Naive B cell (primary cell): ENCODE results near the gene SLC27A4. TPM values are rescaled to one million over a fixed set of nuclear protein-coding genes. Genes with fewer than 3 reads are reported as not detected.

ENCODE experiments used
- ATAC-seq, 2 donors: fragments of 150-1000 bp; cut with Tn5 transposase; 2 replicates each; pipeline ENCODE4 v1.10.0; 2021; ENCODE audit warnings: low read depth in 2 of 2, mild to moderate bottlenecking in 2 of 2, moderate library complexity in 2 of 2
- DNase-seq: peaks from one replicate; pipeline ENCODE4 v3.0.0; 2022
- H3K27ac Mint-ChIP-seq, 6 donors: one replicate each; pipeline ENCODE4 v1.8.0; 2020 to 2022; ENCODE audit warnings: mild to moderate bottlenecking in 6 of 6, mixed read lengths in 6 of 6, moderate library complexity in 5 of 6, inconsistent platforms in 2 of 6
- H3K27me3 Mint-ChIP-seq, 3 donors: one replicate each; pipeline ENCODE4 v1.8.0; 2021 to 2022; ENCODE audit warnings: mixed read lengths in 3 of 3, mild to moderate bottlenecking in 1 of 3
- H3K36me3 Mint-ChIP-seq, 2 donors: one replicate each; pipeline ENCODE4 v1.8.0; 2020 to 2022; ENCODE audit warnings: mixed read lengths in 2 of 2, inconsistent platforms in 1 of 2, mild to moderate bottlenecking in 1 of 2
- H3K4me1 Mint-ChIP-seq, 3 donors: one replicate each; pipeline ENCODE4 v1.8.0; 2020 to 2022; ENCODE audit warnings: mixed read lengths in 3 of 3, inconsistent platforms in 1 of 3, mild to moderate bottlenecking in 1 of 3, moderate library complexity in 1 of 3
- H3K4me3 Mint-ChIP-seq, 8 donors: one replicate each; pipeline ENCODE4 v1.8.0; 2020 to 2022; ENCODE audit warnings: mild to moderate bottlenecking in 8 of 8, mixed read lengths in 8 of 8, moderate library complexity in 8 of 8, inconsistent platforms in 2 of 8
- H3K9me3 Mint-ChIP-seq, 7 donors: one replicate each; pipeline ENCODE4 v1.8.0; 2020 to 2022; ENCODE audit warnings: mixed read lengths in 7 of 7, mild to moderate bottlenecking in 5 of 7, inconsistent platforms in 2 of 7, moderate library complexity in 1 of 7
- polyA plus RNA-seq, 6 donors: library from polyadenylated mRNA; unstranded; fragments of 300-500 nt; fragmentation: Illumina TruSeq; gene quantifications; one replicate each; pipeline ENCODE4 v1.2.3, GENCODE V29; 2021; ENCODE audit warnings: low read depth in 6 of 6

Gene SLC27A4
- polyA plus RNA-seq, 6 donors from 2014 or later, result 2.3 to 6.8 (median 3.6) TPM; not detected in 1

DNA sequence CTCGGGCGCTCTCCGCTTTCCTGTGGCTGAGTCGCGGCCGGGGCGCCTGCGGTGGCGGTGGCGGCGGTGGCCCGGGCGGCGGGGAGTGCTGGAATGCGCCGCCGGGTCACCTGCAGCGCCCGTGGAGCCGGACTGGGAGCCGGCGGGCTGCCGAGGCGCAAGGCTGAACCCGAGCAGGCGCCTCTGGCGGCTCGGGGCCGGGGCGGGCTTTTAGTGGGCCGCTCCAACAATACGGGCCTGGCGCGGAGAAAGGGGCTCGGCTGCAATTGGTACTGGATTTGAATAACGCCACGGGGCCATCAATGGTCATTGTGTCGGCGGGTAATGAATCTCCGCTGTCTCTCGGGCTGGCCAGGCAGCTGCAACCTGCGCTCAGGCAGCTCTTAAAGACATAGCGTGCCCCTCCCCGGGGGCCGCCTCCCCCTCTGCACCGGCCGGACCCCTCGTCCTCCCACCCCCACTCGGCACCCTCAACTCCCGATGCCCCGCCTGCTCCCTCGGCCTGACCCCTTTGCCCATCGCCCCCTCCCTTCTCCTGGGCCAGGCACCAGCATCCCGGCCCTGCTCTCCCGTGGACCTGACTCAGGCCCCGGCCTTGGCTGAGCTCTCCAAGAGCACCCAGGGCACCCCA, 52.9 kb downstream of the SLC27A4 start:
- H3K4me1 Mint-ChIP-seq, result peaks cover 6% of the 10 kb centered on the region in 3 donors
- H3K36me3 Mint-ChIP-seq, result peaks cover 0 to 23% of the 10 kb centered on the region in 2 donors
- H3K9me3 Mint-ChIP-seq, result no peaks in the 10 kb centered on the region
- H3K27ac Mint-ChIP-seq, result no peak overlapping the region
- no peak overlapping the region for H3K4me3 Mint-ChIP-seq
- ATAC-seq (no peak), DNase-seq (no peak)
- peaks cover 0 to 3% (median 0%) of the 10 kb centered on the region in 3 donors for H3K27me3 Mint-ChIP-seq

DNA sequence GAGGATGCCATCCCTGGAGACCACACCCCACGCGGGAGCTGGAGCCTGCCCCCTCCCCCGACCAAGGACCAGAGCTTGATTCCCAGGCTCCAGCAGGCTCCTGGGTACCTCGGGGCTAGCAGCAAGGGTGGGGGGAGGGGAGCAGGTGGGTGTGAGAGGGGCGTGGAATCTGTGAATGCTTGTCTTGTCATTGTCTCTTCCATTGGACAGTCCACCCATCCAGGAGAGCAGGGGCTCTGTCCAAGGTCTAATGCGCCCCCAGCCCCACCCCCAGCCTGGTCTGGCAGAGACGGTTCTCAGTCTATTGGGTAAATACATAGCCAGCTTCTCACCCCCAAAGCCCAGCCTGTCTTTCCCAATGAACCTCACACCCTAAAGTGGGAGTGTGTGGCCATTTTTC, 53.6 kb downstream of the SLC27A4 start:
- peaks cover 6% of the 10 kb centered on the region in 3 donors for H3K4me1 Mint-ChIP-seq
- H3K36me3 Mint-ChIP-seq, result peaks cover 0 to 21% of the 10 kb centered on the region in 2 donors
- H3K9me3 Mint-ChIP-seq, result no peaks in the 10 kb centered on the region
- no peak overlapping the region for H3K4me3 Mint-ChIP-seq
- H3K27me3 Mint-ChIP-seq, result peaks cover 0 to 3% (median 0%) of the 10 kb centered on the region in 3 donors
- no peak for ATAC-seq
- DNase-seq, result no peak
- H3K27ac Mint-ChIP-seq, result no peak overlapping the region

DNA sequence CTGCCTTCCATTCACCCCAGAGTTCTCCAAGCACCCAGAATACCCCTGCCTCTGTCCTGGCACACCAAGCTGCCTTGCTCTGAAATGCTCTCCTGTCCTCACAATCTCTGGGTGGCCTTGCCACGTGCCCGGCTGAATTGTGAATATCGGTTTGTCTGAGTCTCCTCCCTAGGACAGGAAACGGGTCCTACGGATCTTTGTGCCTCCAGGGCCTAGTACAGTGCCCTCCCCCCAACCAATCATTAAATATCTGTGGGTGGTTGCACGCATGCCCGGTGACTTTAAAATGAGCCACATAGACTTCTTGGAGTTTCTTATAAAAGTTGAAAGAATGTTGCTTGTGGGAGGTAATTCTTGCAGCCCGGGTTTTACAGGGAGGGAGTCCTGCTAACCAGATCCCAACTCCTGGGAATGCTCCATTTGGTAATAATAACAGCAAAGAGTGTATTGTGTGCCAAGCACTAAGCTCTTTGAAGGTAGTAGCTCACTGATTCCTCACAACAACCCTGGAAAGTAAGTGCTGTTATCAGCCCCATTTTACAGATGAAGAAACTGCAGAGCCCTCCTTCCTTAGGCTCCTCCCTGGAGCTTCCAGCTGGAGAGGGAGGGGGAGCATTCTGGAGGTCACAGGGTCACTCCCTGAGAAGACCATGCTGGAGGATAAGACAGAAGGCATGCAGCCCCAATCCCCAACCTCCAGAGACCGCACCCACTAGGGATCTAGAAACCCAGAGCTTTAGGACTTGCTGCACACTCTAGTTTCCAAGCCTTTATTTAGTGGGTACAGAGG, 54.2 kb downstream of the SLC27A4 start:
- H3K9me3 Mint-ChIP-seq, result no peaks in the 10 kb centered on the region
- peak overlapping the region in 1 of 6 donors; percentile 22 for H3K27ac Mint-ChIP-seq
- ATAC-seq (no peak), DNase-seq (no peak)
- peaks cover 0 to 15% of the 10 kb centered on the region in 2 donors for H3K36me3 Mint-ChIP-seq
- no peak overlapping the region for H3K4me3 Mint-ChIP-seq
- peaks cover 0 to 3% (median 0%) of the 10 kb centered on the region in 3 donors for H3K27me3 Mint-ChIP-seq
- peaks cover 6% of the 10 kb centered on the region in 3 donors for H3K4me1 Mint-ChIP-seq

DNA sequence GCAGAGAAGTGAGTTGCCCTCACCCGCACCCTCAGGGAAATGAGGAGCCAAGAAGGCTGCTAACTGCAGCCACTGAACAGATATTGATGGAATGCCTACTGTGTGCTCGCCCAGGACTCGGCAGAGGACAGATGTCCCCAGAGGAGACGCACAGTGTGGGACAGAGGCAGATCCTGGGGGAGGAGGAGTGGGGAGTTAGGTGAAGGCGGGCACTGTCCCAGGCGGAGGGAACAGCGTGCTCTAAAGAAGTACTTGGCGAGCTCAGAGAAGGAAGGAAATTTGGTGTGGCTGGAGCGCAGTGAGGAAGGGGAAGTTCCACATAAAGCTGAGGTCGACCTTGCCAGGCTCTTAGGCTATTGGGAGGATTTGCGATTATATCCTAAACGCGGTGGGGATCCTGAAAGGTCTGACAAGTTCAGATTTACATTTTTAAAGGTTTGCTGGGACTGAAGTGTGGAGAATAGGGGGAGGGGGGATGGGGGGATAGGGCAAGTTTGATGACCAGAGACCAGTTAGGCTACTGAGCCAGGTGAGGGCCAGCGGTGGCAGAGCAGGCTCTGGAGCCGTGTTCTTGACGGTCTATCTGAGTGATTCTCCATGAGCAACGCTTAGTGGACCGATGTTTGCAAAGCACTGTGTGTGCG, 56.8 kb downstream of the SLC27A4 start:
- Mint-ChIP-seq H3K4me1 (peaks cover 6% of the 10 kb centered on the region in 3 donors), H3K36me3 (peaks cover 0 to 7% of the 10 kb centered on the region in 2 donors), H3K4me3 (peak overlapping the region in 1 of 8 donors; percentile 61), H3K27me3 (peaks cover 0 to 6% (median 0%) of the 10 kb centered on the region in 3 donors), H3K27ac (peak overlapping the region in 3 of 6 donors; percentile 40 to 85 (median 56)), H3K9me3 (no peaks in the 10 kb centered on the region)
- no peak for ATAC-seq
- DNase-seq, result no peak

DNA sequence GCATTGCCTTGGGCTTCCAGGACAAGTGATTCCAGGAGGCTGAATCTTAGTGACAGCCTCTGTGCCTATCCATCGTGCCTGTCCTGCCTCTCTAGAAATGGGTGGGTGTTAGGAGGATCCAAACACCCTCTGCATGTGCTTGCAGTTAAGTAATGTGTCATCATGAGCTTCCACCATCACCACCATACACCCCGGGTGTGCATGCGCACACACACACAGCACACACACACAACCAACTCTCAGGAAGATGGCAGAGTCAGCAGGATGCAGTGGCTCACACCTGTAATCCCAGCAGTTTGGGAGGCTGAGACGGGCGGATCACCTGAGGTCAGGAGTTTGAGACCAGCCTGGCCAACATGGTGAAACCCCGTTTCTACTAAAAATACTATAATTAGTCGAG, 57.5 kb downstream of the SLC27A4 start:
- Mint-ChIP-seq H3K4me1 (peaks cover 6 to 8% (median 6%) of the 10 kb centered on the region in 3 donors), H3K27ac (peak overlapping the region in 1 of 6 donors; percentile 56), H3K9me3 (no peaks in the 10 kb centered on the region), H3K4me3 (no peak overlapping the region), H3K36me3 (peaks cover 0 to 7% of the 10 kb centered on the region in 2 donors), H3K27me3 (peaks cover 3 to 6% (median 4%) of the 10 kb centered on the region in 3 donors)
- no peak for DNase-seq
- ATAC-seq, result no peak

DNA sequence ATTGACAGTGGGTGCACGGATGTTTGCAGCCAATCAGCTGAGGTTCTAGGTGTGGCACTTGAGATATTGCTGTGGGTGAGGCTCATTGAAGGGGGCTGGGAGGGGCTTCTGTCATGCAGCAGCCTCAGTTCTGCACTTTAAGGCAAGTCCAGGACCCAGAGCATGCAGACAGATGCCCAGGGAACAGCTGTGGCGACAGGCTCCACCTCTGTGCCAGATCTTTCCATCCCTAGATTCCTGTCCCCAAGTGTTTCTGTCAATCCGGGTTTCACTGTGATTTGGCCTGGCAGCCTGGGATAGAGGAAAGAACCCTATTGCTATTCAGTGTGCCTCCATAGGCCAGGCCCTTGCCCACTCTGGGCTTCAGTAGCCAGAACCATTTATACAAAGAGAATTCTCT, 59.5 kb downstream of the SLC27A4 start:
- H3K27ac Mint-ChIP-seq, result no peak overlapping the region
- DNase-seq (no peak), ATAC-seq (no peak)
- peaks cover 6 to 8% (median 6%) of the 10 kb centered on the region in 3 donors for H3K27me3 Mint-ChIP-seq
- H3K36me3 Mint-ChIP-seq, result no peaks in the 10 kb centered on the region
- no peaks in the 10 kb centered on the region for H3K9me3 Mint-ChIP-seq
- H3K4me3 Mint-ChIP-seq, result no peak overlapping the region
- H3K4me1 Mint-ChIP-seq, result peaks cover 6 to 10% (median 6%) of the 10 kb centered on the region in 3 donors

DNA sequence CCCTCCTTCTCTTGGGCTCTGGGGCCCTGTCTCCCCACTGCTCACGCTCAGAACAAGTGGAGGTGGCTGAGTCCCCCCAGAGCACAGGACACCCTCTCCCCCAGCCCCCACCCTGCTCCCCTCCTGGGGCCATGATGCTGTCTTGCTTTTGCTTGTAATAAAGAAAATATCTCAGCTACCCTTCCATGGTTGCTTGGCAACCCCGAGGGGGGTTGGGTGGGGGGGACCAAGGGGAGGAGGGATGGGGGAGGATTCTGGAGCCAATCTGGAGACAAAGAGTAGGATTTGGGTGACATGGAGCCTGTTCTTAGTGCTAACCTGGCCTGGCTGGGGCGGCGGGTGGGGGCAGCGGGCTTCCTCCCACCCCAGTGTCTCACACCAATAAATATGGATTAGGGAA, 64.2 kb downstream of the SLC27A4 start:
- Mint-ChIP-seq H3K9me3 (no peaks in the 10 kb centered on the region), H3K4me3 (no peak overlapping the region), H3K27ac (no peak overlapping the region), H3K4me1 (peaks cover 0 to 3% (median 0%) of the 10 kb centered on the region in 3 donors), H3K36me3 (no peaks in the 10 kb centered on the region), H3K27me3 (peaks cover 17 to 36% (median 35%) of the 10 kb centered on the region in 3 donors)
- DNase-seq (no peak), ATAC-seq (no peak)

DNA sequence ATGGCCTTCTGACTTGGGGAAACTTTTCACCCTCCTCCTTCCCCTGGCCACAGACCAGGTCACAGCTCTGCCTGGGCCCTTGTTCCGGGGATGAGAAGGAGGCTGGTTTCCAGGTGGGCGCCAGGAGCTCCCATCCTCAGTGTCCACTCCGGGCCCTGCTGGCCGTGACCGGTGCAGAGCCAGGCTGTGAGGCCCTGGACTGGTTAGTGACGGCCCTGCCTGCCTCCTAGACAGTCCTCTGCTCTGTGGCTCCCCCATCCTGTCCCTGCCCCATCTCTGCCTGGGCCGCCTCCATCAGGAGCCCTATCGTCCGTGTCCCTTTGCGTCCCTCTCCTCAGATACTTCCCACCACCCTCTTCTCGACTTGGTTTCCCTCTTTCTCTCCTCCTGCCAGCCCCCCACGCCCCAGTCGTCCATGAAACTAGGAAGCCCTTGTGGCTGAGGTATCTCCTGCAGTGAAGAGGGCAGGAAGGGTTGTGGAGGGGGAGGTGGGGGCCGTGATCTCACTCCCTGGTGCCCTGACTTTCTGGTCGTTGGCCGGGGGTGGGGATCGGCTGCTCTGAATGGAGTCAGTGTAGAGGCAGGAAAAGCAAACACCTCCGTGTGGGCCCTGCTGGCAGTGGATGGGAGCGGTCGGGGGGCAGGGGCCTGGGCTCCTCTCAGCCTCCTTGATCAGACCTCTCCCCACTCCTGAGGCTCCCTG, 64.9 kb downstream of the SLC27A4 start:
- Mint-ChIP-seq H3K4me1 (peaks cover 0 to 3% (median 0%) of the 10 kb centered on the region in 3 donors), H3K36me3 (no peaks in the 10 kb centered on the region), H3K9me3 (no peaks in the 10 kb centered on the region), H3K27me3 (peaks cover 23 to 42% (median 35%) of the 10 kb centered on the region in 3 donors), H3K27ac (no peak overlapping the region), H3K4me3 (no peak overlapping the region)
- DNase-seq, result no peak
- no peak for ATAC-seq

DNA sequence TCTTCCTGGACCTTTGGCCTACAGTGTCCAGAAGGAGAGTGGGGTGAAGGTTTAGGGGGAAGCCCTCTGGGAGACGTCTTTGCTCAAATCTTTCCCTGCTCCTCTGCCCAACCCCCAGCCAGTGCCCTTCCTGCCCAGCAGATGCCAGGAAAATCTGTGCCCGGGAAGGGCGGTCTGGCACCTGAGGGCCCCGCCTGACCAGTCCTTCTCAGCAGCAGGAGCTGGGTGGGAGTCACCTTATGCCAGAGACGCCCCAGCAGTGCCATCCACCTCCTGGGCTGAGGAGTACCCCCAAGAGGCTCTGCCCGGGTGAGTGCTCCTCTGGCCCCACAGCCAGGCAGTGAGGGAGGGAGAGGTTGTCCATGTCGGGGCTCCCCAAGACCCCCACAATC, 65.4 kb downstream of the SLC27A4 start:
- H3K27me3 Mint-ChIP-seq, result peaks cover 23 to 45% (median 35%) of the 10 kb centered on the region in 3 donors
- ATAC-seq (no peak), DNase-seq (no peak)
- peaks cover 0 to 3% (median 0%) of the 10 kb centered on the region in 3 donors for H3K4me1 Mint-ChIP-seq
- H3K36me3 Mint-ChIP-seq, result no peaks in the 10 kb centered on the region
- no peaks in the 10 kb centered on the region for H3K9me3 Mint-ChIP-seq
- no peak overlapping the region for H3K27ac Mint-ChIP-seq
- no peak overlapping the region for H3K4me3 Mint-ChIP-seq

DNA sequence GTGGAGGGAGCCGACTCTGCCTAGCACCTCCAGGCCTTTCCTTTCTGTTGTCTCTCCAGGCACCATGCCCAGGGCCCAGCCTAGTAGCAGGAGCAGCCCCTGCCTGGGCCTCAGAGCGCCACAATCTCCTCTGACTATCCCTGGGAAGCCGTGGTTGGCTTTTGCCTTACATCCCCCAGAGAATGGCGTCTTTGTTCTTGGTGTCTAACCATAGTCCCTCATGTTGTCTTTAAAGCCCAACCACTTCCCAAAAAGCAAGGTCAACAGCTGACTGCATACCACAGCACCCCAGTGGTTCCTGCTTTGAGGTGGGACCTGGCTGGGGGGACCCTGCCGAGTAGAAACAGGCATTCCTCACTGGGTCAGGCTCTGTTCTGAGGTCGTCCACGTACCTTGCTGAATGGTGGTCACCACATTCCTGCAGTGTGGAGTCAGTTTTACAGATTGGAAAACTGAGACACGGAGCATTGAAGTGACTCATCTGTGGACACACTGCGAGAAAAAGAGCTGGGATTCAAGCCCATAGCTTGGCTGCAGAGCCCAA, 66.6 kb downstream of the SLC27A4 start:
- H3K4me3 Mint-ChIP-seq, result no peak overlapping the region
- no peak overlapping the region for H3K27ac Mint-ChIP-seq
- peaks cover 0 to 3% (median 0%) of the 10 kb centered on the region in 3 donors for H3K4me1 Mint-ChIP-seq
- no peaks in the 10 kb centered on the region for H3K36me3 Mint-ChIP-seq
- DNase-seq (no peak), ATAC-seq (no peak)
- no peaks in the 10 kb centered on the region for H3K9me3 Mint-ChIP-seq
- H3K27me3 Mint-ChIP-seq, result peaks cover 24 to 56% (median 45%) of the 10 kb centered on the region in 3 donors

DNA sequence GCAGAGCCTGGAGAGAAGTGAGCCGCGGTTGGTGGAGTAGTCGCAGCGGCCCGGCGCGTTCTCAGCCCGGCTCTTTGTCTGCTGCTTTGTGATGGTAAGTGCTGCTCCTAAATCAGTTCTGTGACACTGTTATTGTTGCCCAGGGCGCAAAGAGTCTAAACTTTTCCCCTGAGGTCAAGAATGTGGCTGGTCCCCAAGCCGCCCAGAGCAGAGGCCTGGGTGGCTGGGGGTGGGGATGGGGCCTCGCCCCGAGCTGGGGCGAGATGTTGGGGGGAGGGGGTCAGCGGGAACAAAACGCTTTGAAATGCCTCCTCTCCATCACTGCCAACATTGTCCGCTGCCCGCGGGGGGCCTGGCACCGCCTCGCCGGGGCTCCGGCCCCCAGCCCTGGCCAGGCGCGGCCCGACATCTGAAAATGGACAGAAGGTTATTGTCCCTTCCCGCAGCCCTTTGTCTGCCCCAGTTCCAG, 68.7 kb downstream of the SLC27A4 start:
- Mint-ChIP-seq H3K27ac (no peak overlapping the region), H3K4me3 (no peak overlapping the region), H3K36me3 (no peaks in the 10 kb centered on the region), H3K4me1 (no peaks in the 10 kb centered on the region), H3K27me3 (peaks cover 28 to 60% (median 43%) of the 10 kb centered on the region in 3 donors), H3K9me3 (peaks cover 0 to 2% (median 0%) of the 10 kb centered on the region in 7 donors)
- DNase-seq (no peak), ATAC-seq (no peak)

DNA sequence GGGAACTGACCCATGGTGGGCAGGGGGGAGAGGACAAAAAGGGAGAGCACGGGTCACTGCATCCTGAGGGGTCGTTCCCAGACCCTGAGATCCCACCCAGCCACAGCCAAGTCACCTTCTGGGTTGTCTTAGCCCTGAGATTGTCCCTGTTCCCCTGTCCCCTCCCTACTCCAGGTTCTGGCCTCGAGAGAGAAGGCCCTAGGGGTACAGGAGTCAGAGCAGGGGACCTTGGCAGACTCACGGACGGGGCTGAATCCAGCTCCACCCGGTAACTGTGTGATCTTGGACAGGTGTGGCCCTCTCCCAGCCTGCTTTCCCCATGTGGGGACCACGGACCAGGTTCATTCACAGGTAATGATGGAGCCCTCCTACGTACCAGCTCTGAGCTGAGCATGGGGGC, 69.1 kb downstream of the SLC27A4 start:
- ATAC-seq (no peak), DNase-seq (no peak)
- no peaks in the 10 kb centered on the region for H3K4me1 Mint-ChIP-seq
- H3K4me3 Mint-ChIP-seq, result no peak overlapping the region
- peaks cover 32 to 65% (median 48%) of the 10 kb centered on the region in 3 donors for H3K27me3 Mint-ChIP-seq
- H3K27ac Mint-ChIP-seq, result no peak overlapping the region
- no peaks in the 10 kb centered on the region for H3K36me3 Mint-ChIP-seq
- peaks cover 0 to 2% (median 0%) of the 10 kb centered on the region in 7 donors for H3K9me3 Mint-ChIP-seq

DNA sequence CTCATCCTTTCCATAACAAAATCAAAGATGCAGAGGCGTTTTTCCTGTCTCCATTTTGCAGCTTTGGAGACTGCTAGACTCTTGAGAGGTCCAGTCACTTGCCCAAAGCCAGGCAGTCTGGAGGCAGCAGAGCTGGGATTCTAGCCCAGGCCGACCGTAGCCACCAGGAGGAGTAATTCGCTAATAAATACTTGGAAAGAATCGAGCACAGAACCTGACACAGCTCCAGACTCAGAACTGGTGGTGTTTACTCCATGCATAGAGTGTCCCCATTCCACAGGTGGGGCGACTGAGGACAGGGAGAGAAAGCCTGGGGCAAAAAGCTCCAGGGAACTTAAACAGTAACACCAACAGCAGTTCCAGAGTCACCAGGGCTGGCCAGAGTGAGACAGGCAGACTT, 69.7 kb downstream of the SLC27A4 start:
- peaks cover 38 to 68% (median 52%) of the 10 kb centered on the region in 3 donors for H3K27me3 Mint-ChIP-seq
- H3K4me3 Mint-ChIP-seq, result no peak overlapping the region
- H3K9me3 Mint-ChIP-seq, result peaks cover 0 to 3% (median 0%) of the 10 kb centered on the region in 7 donors
- H3K4me1 Mint-ChIP-seq, result no peaks in the 10 kb centered on the region
- H3K36me3 Mint-ChIP-seq, result no peaks in the 10 kb centered on the region
- H3K27ac Mint-ChIP-seq, result no peak overlapping the region
- no peak for ATAC-seq
- no peak for DNase-seq
